ENCODE data around the gene PARM1.

PARM1 gene

GRCh38 chr4:75031775-75032174 lies 98.9 kb downstream of the PARM1 start:
- DNase-seq (ENCODE audit: low spot score): no peak

DNA sequence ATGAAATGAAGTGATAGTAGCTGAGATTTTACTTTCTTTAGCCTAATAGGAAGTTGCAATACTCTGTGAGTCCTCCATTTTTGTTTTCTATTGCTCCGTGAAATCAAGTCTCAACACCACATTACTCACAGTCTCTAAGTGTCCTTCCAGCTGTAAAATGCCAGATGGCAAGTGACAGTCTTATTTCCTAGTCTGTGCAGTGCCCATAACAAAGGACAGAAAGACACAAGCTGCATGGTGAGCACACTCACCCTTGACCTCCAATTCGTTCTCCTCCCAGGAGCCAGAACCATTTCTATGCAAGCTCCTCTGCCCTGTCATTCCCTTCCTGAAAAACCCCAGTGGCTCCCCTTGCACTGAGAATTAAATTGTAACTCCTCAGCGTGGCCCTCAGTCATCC lies 101.6 kb downstream of the PARM1 start:
- DNase-seq (ENCODE audit: low spot score): no peak

- no peak for DNase-seq (ENCODE audit: low spot score)
Measured at GRCh38 chr4:75035321-75035720, 102.4 kb downstream of the PARM1 start.

DNA sequence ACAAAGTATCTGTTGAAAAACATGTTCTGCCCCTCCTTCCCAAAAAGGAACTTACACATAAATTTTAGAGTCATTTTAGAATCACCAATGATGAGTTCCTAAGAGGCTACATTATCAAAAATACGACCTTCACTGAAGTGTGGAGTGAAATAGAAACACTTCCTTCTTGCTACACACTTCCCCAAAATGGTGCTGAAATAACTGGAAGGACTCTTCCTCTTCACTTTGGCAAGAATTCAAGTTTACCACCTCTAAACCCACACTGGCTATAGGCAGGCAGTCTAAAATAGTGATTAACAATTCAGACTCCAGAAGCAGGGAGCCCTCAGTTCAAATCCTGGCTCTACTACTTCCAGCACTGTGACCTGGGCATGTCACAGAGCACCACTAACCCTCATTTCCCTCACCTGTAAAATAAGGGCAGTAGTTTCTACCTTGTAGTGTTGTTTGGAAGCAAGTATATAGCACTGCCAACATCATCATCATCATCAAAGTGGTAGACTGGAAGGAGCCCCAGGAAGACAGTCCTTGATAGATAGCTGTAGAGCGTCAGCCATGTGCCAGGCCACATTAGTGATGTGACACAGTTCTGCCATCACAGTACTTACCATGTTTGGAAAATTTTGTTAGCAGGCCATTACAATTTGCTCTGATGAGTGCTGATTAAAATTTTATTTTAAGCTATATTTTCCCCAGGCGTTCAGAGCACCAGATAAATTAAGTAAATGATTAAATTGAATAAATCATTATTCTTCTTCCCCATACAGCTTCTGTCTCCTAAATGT lies 103.3 kb downstream of the PARM1 start:
- DNase-seq (ENCODE audit: low spot score): no peak

DNA sequence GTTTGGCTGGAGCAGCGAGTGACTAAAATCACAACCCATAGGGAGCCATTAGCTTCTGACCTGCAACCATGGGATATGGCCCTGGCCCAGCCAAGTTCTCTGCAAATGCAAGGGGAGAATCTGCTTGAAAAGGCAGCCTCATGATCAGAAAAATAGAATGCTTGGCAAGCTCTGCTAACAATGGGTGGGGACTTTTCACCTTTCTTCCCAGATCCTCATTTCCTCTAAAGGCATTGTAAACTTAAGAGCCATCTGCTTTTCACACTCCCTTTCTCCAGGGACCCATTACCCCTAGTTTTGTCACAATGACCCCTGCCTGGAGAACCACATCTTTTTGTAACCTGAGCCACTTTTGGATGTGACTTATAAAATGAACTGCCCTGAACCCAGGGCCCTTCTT lies 104.3 kb downstream of the PARM1 start:
- DNase-seq (ENCODE audit: low spot score): no peak

DNA sequence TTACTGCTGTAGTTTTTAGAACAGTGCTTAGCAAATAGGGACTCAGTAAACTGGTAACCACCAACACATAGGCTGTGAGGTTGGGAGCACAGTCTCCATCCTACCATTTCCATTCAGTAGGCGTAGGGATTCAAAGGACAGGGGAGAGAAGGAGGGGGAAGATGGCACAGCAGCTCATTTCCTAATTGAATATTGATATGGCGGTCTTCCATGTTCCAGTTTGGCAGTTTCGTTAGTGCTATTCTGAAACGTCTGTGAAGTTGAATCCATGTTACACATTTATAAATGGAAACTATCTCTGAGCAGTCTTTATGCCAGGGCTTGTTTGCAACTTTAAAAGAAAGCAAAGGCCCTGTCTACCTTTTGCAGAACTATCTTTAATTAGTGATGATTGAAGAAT lies 105.5 kb downstream of the PARM1 start:
- DNase-seq (ENCODE audit: low spot score): no peak

- DNase-seq (ENCODE audit: low spot score): no peak
Measured at GRCh38 chr4:75040703-75041102, 107.8 kb downstream of the PARM1 start.

DNA sequence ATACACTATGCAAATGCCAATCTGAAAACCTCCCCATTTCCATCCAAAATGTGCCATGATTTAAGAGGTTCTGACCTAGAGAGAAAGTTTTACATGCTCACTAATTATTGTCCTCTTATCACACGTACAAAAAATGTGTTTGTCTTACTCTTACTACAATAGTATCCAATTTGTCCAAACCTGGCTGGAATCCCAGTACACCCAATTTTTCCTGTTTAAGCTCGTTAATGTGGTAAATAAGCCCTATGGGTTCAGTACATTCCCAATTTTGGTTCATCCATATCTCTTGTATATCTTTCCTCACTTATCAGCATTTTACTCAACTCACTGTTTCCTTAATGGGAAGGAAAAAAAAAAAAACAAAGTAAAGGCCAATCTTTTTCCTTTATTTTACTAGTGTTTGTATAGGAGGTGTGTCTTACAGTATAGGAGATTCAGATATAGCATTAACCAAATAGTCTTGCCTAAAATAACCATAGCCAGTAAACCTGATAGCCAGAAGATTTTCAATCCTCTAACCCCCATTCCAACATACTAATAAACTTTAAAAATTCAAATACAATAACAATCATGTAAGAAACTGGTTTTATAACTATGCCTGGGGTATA lies 109.8 kb downstream of the PARM1 start:
- no peak for DNase-seq (ENCODE audit: low spot score)

DNA sequence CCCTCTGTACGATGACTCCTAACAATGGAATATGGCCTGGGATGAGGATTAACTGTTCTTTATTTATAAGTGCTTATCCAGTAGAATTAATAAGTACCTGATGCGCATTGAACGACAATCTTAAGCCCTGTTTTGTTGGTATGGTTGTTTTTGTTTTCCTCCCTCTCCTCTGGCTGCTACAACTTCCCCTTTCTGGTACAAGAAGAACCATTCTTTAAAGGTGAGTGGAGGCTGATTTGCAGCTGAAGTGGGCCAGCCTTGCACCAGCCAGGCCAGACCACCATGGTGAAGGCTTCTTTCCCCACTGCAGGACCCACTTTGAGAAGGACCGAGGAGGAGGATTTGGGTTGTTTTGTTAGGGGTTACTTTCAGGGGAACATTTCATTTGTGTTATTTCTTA lies 113.3 kb downstream of the PARM1 start:
- DNase-seq (ENCODE audit: low spot score): no peak

GRCh38 chr4:75046641-75047040 lies 113.7 kb downstream of the PARM1 start:
- DNase-seq (ENCODE audit: low spot score): no peak

DNA sequence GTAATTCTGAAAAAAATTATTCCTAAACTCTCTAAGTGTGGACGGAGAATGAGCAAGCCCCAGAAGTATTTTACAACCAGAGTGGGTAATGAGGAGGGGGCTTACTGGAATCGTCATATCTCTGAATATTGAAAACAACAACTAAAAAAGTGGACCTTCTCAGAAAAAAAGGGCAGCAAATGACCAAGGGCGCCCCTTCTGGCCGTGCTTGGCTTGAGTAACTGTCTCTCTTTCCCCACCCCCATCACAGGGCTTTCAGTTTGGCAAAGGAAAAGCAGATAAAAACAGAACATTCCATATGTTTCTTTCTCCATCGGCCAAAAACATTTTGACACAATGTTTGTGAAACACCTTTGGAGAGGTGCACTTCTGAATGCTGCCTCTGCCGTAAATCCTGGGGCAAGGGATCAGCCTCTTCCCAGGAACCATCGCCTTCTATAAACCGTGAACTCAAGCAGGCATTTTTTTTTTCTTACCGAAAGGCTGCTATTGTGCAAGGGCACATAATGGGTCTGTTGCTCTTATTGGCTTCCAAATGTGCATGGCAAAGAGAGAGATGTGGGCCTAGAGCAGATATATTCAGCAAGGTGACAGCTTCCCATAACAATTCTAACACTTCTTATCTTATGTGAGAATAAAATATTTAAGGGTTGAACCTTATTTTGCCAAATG lies 115.4 kb downstream of the PARM1 start:
- no peak for DNase-seq (ENCODE audit: low spot score)

GRCh38 chr4:75051431-75051830 lies 118.5 kb downstream of the PARM1 start:
- DNase-seq (ENCODE audit: low spot score): no peak

- DNase-seq (ENCODE audit: low spot score): no peak
Measured at GRCh38 chr4:75053352-75053751, 120.4 kb downstream of the PARM1 start.

DNA sequence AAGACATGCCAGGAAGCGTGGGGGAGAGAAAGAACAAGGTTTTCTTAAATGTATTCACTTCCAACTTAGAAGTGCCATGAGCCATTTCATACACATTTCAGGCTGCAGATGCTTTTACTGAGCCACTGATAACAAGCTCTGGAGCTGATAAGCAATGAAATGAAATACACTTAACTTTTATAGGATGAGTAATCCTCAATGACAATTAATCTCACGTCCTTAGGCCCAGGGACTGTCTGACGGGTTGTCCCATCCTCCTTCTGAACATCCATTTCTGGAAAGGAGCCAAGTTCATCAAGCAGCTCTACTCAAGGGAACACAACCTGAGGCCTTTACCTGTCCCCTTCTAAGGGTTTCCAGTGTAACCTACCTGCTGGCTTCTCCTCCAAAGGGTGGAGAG lies 121.2 kb downstream of the PARM1 start:
- DNase-seq (ENCODE audit: low spot score): no peak

- DNase-seq (ENCODE audit: low spot score): no peak
Measured at GRCh38 chr4:75056277-75056676, 123.4 kb downstream of the PARM1 start.

GRCh38 chr4:75057369-75057768 lies 124.5 kb downstream of the PARM1 start:
- no peak for DNase-seq (ENCODE audit: low spot score)

- no peak for DNase-seq (ENCODE audit: low spot score)
Measured at GRCh38 chr4:75058486-75058885, 125.6 kb downstream of the PARM1 start.

DNA sequence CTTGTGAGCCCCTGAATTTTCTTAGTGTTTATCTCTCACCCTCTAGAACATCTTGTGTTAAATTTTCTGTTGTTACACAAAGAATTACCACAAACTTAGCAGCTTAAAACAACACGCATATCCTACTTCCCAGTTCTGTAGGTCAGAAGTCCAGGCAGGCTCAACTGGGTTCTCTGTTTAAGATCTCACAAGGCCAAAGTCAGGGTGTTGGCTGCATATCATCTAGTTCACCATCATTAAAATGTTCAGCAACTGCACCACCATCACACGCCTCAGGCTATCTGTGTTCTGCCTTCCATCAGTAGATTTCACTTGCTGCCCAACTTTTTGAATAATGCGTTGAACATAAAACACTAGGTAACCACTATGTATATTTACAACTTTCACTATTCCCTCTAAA lies 130.5 kb downstream of the PARM1 start:
- DNase-seq (ENCODE audit: low spot score): no peak

GRCh38 chr4:75065909-75066308 lies 133.0 kb downstream of the PARM1 start:
- DNase-seq (ENCODE audit: low spot score): no peak

GRCh38 chr4:75069493-75070074 lies 136.7 kb downstream of the PARM1 start:
- DNase-seq (ENCODE audit: low spot score): no peak

- no peak for DNase-seq (ENCODE audit: low spot score)
Measured at GRCh38 chr4:75071317-75071716, 138.4 kb downstream of the PARM1 start.

GRCh38 chr4:75080888-75081287 lies 148.0 kb downstream of the PARM1 start:
- DNase-seq (ENCODE audit: low spot score): no peak

- DNase-seq (ENCODE audit: low spot score): no peak
Measured at GRCh38 chr4:75081561-75081960, 148.6 kb downstream of the PARM1 start.

All from kidney tubule cell (primary cell).